ENCODE results near the gene USH2A.

Gene USH2A

GRCh38 chr1:215617979-215618378 lies 805.3 kb downstream of the USH2A start:
- no peak overlapping the region for H3K4me3 ChIP-seq (ENCODE audit: control insufficient read depth, low read depth, low read length)
- DNase-seq (ENCODE audit: low read depth): no peak
- no peak for TF ChIP-seq CTCF (IDR thresholded peaks at IDR 0.05; ENCODE audit: control insufficient read depth, insufficient read depth, low read depth, low read length, missing control alignments)

- DNase-seq (ENCODE audit: low read depth): no peak
- no peak for TF ChIP-seq CTCF (IDR thresholded peaks at IDR 0.05; ENCODE audit: control insufficient read depth, insufficient read depth, low read depth, low read length, missing control alignments)
- no peak overlapping the region for H3K4me3 ChIP-seq (ENCODE audit: control insufficient read depth, low read depth, low read length)
These were observed 810.9 kb downstream of the USH2A start for GRCh38 chr1:215612391-215612790.

- DNase-seq (ENCODE audit: low read depth): no peak
- no peak overlapping the region for H3K4me3 ChIP-seq (ENCODE audit: control insufficient read depth, low read depth, low read length)
- no peak for TF ChIP-seq CTCF (IDR thresholded peaks at IDR 0.05; ENCODE audit: control insufficient read depth, insufficient read depth, low read depth, low read length, missing control alignments)
These were observed 814.6 kb downstream of the USH2A start for GRCh38 chr1:215608646-215609045.

- no peak for TF ChIP-seq CTCF (IDR thresholded peaks at IDR 0.05; ENCODE audit: control insufficient read depth, insufficient read depth, low read depth, low read length, missing control alignments)
- no peak overlapping the region for H3K4me3 ChIP-seq (ENCODE audit: control insufficient read depth, low read depth, low read length)
- DNase-seq (ENCODE audit: low read depth): no peak
These were observed 815.8 kb downstream of the USH2A start for GRCh38 chr1:215607412-215607811.

- peak; percentile 24 for TF ChIP-seq CTCF (IDR thresholded peaks at IDR 0.05; ENCODE audit: control insufficient read depth, insufficient read depth, low read depth, low read length, missing control alignments)
- no peak overlapping the region for H3K4me3 ChIP-seq (ENCODE audit: control insufficient read depth, low read depth, low read length)
- DNase-seq (ENCODE audit: low read depth): no peak
These were observed 816.6 kb downstream of the USH2A start for GRCh38 chr1:215606564-215607168.

GRCh38 chr1:215606036-215606435 lies 817.2 kb downstream of the USH2A start:
- no peak for TF ChIP-seq CTCF (IDR thresholded peaks at IDR 0.05; ENCODE audit: control insufficient read depth, insufficient read depth, low read depth, low read length, missing control alignments)
- no peak overlapping the region for H3K4me3 ChIP-seq (ENCODE audit: control insufficient read depth, low read depth, low read length)
- DNase-seq (ENCODE audit: low read depth): no peak

All from AG09309 (cell line).